ENCODE results near the gene MATK. TPM values are rescaled to one million over a fixed set of nuclear protein-coding genes. Genes with fewer than 3 reads are reported as not detected.

The MATK gene
- total and polyA plus RNA-seq, 2 experiments from 2014 or later, result 4.8 to 6.9 TPM

DNA sequence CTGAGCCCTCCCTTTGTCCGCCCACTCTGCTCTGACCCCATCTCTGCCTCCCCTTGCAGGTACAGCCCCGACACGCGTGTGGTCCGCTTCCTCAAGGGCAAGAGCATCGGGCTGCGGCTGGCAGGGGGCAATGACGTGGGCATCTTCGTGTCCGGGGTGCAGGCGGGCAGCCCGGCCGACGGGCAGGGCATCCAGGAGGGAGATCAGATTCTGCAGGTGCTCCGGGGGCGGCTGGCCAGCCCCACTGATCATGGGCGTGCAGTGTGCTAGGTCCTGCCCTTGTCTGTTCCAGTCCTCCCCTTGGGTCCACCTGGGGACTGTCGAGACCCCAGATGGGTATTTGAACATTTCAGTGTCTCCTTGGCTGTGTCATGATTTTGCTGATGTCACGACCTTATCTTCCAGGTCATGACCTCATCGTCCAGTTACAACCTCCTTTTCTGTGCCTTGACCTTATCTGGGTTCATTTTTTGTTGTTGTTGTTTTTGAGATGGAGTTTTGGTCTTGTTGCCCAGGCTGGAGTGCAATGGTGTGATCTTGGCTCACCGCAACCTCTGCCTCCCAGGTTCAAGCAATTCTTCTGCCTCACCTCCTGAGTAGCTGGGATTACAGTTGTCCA, 50.0 kb downstream of the MATK start:
- Histone ChIP-seq H3K4me1 (ENCODE audit: low read depth) (no peaks in the 10 kb centered on the region), H3K4me3 (no peak overlapping the region), H3K27ac (no peak overlapping the region), H3K36me3 (no peaks in the 10 kb centered on the region), H3K27me3 (no peaks in the 10 kb centered on the region), H3K9me3 (ENCODE audit: low read depth) (no peaks in the 10 kb centered on the region)
- TF ChIP-seq, protein P1, sequence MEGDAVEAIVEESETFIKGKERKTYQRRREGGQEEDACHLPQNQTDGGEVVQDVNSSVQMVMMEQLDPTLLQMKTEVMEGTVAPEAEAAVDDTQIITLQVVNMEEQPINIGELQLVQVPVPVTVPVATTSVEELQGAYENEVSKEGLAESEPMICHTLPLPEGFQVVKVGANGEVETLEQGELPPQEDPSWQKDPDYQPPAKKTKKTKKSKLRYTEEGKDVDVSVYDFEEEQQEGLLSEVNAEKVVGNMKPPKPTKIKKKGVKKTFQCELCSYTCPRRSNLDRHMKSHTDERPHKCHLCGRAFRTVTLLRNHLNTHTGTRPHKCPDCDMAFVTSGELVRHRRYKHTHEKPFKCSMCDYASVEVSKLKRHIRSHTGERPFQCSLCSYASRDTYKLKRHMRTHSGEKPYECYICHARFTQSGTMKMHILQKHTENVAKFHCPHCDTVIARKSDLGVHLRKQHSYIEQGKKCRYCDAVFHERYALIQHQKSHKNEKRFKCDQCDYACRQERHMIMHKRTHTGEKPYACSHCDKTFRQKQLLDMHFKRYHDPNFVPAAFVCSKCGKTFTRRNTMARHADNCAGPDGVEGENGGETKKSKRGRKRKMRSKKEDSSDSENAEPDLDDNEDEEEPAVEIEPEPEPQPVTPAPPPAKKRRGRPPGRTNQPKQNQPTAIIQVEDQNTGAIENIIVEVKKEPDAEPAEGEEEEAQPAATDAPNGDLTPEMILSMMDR (IDR thresholded peaks at IDR 0.05; ENCODE audit: low read depth, low read length), result no peak
- no peak for DNase-seq (ENCODE audit: low read depth in 1 of 2, low spot score in 1 of 2)

DNA sequence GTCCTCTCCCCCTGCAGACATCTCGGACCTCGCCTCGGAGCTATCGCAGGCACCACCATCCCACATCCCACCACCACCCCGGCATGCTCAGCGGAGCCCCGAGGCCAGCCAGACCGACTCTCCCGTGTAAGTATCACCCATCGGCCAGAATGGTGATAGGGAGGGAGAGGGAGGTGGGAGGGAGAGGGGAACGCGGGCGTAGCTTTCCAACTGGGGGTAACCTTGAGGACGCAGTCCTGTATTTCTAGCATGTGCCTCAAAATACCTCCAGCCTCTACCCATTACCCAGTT, 51.9 kb downstream of the MATK start:
- no peaks in the 10 kb centered on the region for H3K9me3 ChIP-seq (ENCODE audit: low read depth)
- H3K4me1 ChIP-seq (ENCODE audit: low read depth), result no peaks in the 10 kb centered on the region
- H3K4me3 ChIP-seq, result no peak overlapping the region
- no peak overlapping the region for H3K27ac ChIP-seq
- no peak for DNase-seq (ENCODE audit: low read depth in 1 of 2, low spot score in 1 of 2)
- no peaks in the 10 kb centered on the region for H3K36me3 ChIP-seq
- no peaks in the 10 kb centered on the region for H3K27me3 ChIP-seq
- TF ChIP-seq, protein P1 (IDR thresholded peaks at IDR 0.05; ENCODE audit: low read depth, low read length), result no peak

DNA sequence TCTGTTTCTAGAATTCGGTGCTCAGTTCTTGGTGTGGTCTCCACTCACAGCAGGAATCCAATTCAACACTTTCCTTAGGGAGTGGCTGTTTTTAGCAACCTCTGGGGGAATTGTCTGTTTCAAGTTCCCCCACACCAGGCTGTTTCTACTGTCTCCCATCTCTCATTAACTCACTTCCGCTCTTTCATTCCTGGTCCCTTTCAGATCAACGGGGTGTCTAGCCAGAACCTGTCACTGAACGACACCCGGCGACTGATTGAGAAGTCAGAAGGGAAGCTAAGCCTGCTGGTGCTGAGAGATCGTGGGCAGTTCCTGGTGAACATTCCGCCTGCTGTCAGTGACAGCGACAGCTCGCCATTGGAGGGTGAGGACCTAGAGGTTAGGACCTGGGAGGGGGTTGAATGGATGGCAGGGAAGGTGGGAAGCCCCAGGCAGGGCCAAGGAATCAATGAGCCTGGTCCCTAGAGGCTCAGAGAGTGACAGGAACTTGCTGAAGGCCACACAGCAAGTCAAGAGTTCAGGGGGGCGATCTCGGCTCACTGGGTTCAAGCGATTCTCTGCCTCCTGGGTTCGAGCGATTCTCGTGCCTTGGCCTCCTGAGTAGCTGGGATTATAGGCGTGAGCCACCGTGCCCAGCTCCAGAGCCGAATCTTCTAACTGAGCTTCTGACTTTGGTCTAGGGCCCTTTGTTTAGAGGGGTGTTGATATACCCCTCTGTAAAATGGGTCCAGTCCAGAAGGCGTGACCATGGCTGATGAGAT, 52.5 kb downstream of the MATK start:
- Histone ChIP-seq H3K4me3 (no peak overlapping the region), H3K27me3 (no peaks in the 10 kb centered on the region), H3K27ac (no peak overlapping the region), H3K36me3 (no peaks in the 10 kb centered on the region), H3K4me1 (ENCODE audit: low read depth) (no peaks in the 10 kb centered on the region), H3K9me3 (ENCODE audit: low read depth) (no peaks in the 10 kb centered on the region)
- DNase-seq (ENCODE audit: low read depth in 1 of 2, low spot score in 1 of 2), result no peak
- TF ChIP-seq, protein P1 (IDR thresholded peaks at IDR 0.05; ENCODE audit: low read depth, low read length), result no peak

DNA sequence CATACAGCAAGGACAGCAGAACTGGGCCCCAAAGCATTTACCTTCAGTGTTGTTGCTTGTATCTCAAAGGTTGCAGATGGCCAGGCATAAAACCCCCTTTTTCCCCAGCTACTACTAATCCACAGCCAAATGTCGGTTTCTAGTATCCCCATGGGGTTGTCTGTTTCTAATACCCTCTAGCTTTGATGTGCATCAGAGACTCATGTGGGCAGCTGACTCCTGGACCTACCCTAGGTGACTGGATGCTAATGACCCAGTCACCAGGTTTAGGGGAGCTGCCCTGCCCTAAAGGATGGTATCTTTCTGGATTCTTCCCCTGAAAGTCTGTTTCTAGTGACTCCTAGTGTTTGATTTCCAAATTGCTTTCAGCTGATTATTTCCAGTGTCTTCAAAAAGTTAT, 54.1 kb downstream of the MATK start:
- no peak overlapping the region for H3K4me3 ChIP-seq
- TF ChIP-seq, protein P1 (IDR thresholded peaks at IDR 0.05; ENCODE audit: low read depth, low read length), result no peak
- no peaks in the 10 kb centered on the region for H3K9me3 ChIP-seq (ENCODE audit: low read depth)
- DNase-seq (ENCODE audit: low read depth in 1 of 2, low spot score in 1 of 2), result no peak
- H3K4me1 ChIP-seq (ENCODE audit: low read depth), result no peaks in the 10 kb centered on the region
- no peaks in the 10 kb centered on the region for H3K36me3 ChIP-seq
- no peak overlapping the region for H3K27ac ChIP-seq
- no peaks in the 10 kb centered on the region for H3K27me3 ChIP-seq

DNA sequence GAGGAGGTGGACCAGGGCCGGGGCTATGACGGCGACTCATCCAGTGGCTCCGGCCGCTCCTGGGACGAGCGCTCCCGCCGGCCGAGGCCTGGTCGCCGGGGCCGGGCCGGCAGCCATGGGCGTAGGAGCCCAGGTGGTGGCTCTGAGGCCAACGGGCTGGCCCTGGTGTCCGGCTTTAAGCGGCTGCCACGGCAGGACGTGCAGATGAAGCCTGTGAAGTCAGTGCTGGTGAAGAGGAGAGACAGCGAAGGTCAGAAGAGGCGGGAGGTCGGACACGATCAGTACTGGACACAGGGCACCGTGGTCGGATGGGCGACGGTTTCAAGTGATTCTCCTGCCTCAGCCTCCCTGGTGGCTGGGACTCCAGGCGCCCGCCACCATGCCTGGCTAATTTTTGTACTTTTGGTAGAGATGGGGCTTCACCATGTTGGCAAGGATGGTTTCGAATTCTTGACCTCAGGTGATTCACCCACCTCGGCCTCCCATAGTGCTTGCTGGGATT, 55.7 kb downstream of the MATK start:
- TF ChIP-seq, protein P1 (IDR thresholded peaks at IDR 0.05; ENCODE audit: low read depth, low read length), result no peak
- H3K9me3 ChIP-seq (ENCODE audit: low read depth), result no peaks in the 10 kb centered on the region
- no peak overlapping the region for H3K27ac ChIP-seq
- DNase-seq (ENCODE audit: low read depth in 1 of 2, low spot score in 1 of 2), result no peak
- H3K27me3 ChIP-seq, result peaks cover 3% of the 10 kb centered on the region
- no peaks in the 10 kb centered on the region for H3K36me3 ChIP-seq
- no peak overlapping the region for H3K4me3 ChIP-seq
- no peaks in the 10 kb centered on the region for H3K4me1 ChIP-seq (ENCODE audit: low read depth)

Other genes with a start within 250 kb of the MATK start
- gene TEKTIP1, start 247.2 kb downstream of the MATK start, total RNA-seq, result 1.9 and 5.4 TPM in 2 replicates
- 4.0 and 5.9 TPM in 2 replicates for gene TEKTIP1, start 247.2 kb downstream of the MATK start, polyA plus RNA-seq
- 89.0 and 110 TPM in 2 replicates for gene MFSD12, start 228.8 kb downstream of the MATK start, total RNA-seq
- 51.5 and 71.8 TPM in 2 replicates for gene MFSD12, start 228.8 kb downstream of the MATK start, polyA plus RNA-seq
- 202 and 253 TPM in 2 replicates for gene HMG20B, start 213.4 kb downstream of the MATK start, total RNA-seq
- 154 and 177 TPM in 2 replicates for gene HMG20B, start 213.4 kb downstream of the MATK start, polyA plus RNA-seq
- gene GIPC3, start 200.9 kb downstream of the MATK start, total RNA-seq, result 0.28 and 0.54 TPM in 2 replicates
- 0.13 and 2.2 TPM in 2 replicates for gene GIPC3, start 200.9 kb downstream of the MATK start, polyA plus RNA-seq
- 0.15 and 0.18 TPM in 2 replicates for gene TBXA2R, start 179.5 kb downstream of the MATK start, total RNA-seq
- gene TBXA2R, start 179.5 kb downstream of the MATK start, polyA plus RNA-seq, result 0.40 and 1.0 TPM in 2 replicates
- 31.0 and 49.0 TPM in 2 replicates for gene CACTIN, start 159.6 kb downstream of the MATK start, total RNA-seq
- gene CACTIN, start 159.6 kb downstream of the MATK start, polyA plus RNA-seq, result 19.4 and 20.1 TPM in 2 replicates
- gene PIP5K1C, start 85.9 kb downstream of the MATK start, total RNA-seq, result 24.1 and 28.4 TPM in 2 replicates
- gene PIP5K1C, start 85.9 kb downstream of the MATK start, polyA plus RNA-seq, result 21.0 and 21.8 TPM in 2 replicates
- 2.8 and 5.2 TPM in 2 replicates for gene TJP3, start 78.0 kb downstream of the MATK start, total RNA-seq
- 3.0 and 5.0 TPM in 2 replicates for gene TJP3, start 78.0 kb downstream of the MATK start, polyA plus RNA-seq
- 39.9 and 49.4 TPM in 2 replicates for gene APBA3, start 24.7 kb downstream of the MATK start, total RNA-seq
- 29.4 and 34.3 TPM in 2 replicates for gene APBA3, start 24.7 kb downstream of the MATK start, polyA plus RNA-seq
- 37.9 and 57.8 TPM in 2 replicates for gene MRPL54, start 23.7 kb downstream of the MATK start, total RNA-seq
- gene MRPL54, start 23.7 kb downstream of the MATK start, polyA plus RNA-seq, result 81.5 and 91.2 TPM in 2 replicates
- gene RAX2, start 14.2 kb downstream of the MATK start, total RNA-seq, result not detected in 2 replicates
- not detected in 2 replicates for gene RAX2, start 14.2 kb downstream of the MATK start, polyA plus RNA-seq
- gene ZFR2, start 82.7 kb upstream of the MATK start, total RNA-seq, result 18.8 and 24.2 TPM in 2 replicates
- 43.0 and 44.7 TPM in 2 replicates for gene ZFR2, start 82.7 kb upstream of the MATK start, polyA plus RNA-seq
- gene ATCAY, start 94.3 kb upstream of the MATK start, total RNA-seq, result 0.15 and 0.25 TPM in 2 replicates
- 0.29 and 0.40 TPM in 2 replicates for gene ATCAY, start 94.3 kb upstream of the MATK start, polyA plus RNA-seq
- 32.9 and 46.5 TPM in 2 replicates for gene NMRK2, start 146.7 kb upstream of the MATK start, total RNA-seq
- gene NMRK2, start 146.7 kb upstream of the MATK start, polyA plus RNA-seq, result 34.3 and 39.4 TPM in 2 replicates
- 133 and 157 TPM in 2 replicates for gene DAPK3, start 184.7 kb upstream of the MATK start, total RNA-seq
- 72.1 and 90.2 TPM in 2 replicates for gene DAPK3, start 184.7 kb upstream of the MATK start, polyA plus RNA-seq
- 2,213 and 2,849 TPM in 2 replicates for gene EEF2, start 199.1 kb upstream of the MATK start, total RNA-seq
- 316 and 530 TPM in 2 replicates for gene EEF2, start 199.1 kb upstream of the MATK start, polyA plus RNA-seq
- 32.6 and 35.4 TPM in 2 replicates for gene PIAS4, start 221.4 kb upstream of the MATK start, total RNA-seq
- 9.6 and 11.3 TPM in 2 replicates for gene PIAS4, start 221.4 kb upstream of the MATK start, polyA plus RNA-seq

All from cardiac muscle cell (in vitro differentiated cells and primary cell).